Fibroblast of pulmonary artery (primary cell): ENCODE results near the gene LTBP1.
A peak's percentile ranks its signal among the peaks of the same experiment; 100 is the strongest.

Experiments
- DNase-seq: peaks from one replicate; pipeline ENCODE4 v3.0.0-alpha.2; 2010; ENCODE audit warnings: low read depth
- H3K4me3 ChIP-seq: replicated peaks from 2 replicates; pipeline ENCODE4 v1.5.1; 2011; ENCODE audit warnings: low read depth, mild to moderate bottlenecking, control low read depth, low read length, moderate library complexity
- CTCF ChIP-seq: IDR thresholded peaks from 2 replicates; pipeline ENCODE4 v1.5.1; 2011; ENCODE audit warnings: mild to moderate bottlenecking, control low read depth, low read length, inconsistent platforms; ENCODE audit errors: missing control alignments

The LTBP1 gene

GRCh38 chr2:33321236-33321771 lies 374.6 kb downstream of the LTBP1 start:
- no peak overlapping the region for H3K4me3 ChIP-seq
- no peak for TF ChIP-seq CTCF
- peak; percentile 39 for DNase-seq

GRCh38 chr2:33321876-33322483 lies 375.2 kb downstream of the LTBP1 start:
- DNase-seq = peak; percentile 55
- no peak for TF ChIP-seq CTCF
- H3K4me3 ChIP-seq = no peak overlapping the region

GRCh38 chr2:33322612-33323011 lies 375.9 kb downstream of the LTBP1 start:
- no peak for DNase-seq

GRCh38 chr2:33323957-33324356 lies 377.2 kb downstream of the LTBP1 start:
- no peak for TF ChIP-seq CTCF
- no peak overlapping the region for H3K4me3 ChIP-seq
- DNase-seq = no peak

More at GRCh38 chr2:33322612-33323011, 375.9 kb downstream of the LTBP1 start:
- TF ChIP-seq CTCF = no peak
- no peak overlapping the region for H3K4me3 ChIP-seq

- DNase-seq = no peak
- no peak overlapping the region for H3K4me3 ChIP-seq
- no peak for TF ChIP-seq CTCF
Observed at GRCh38 chr2:33326100-33326499, 379.3 kb downstream of the LTBP1 start.

GRCh38 chr2:33333433-33333832 lies 386.7 kb downstream of the LTBP1 start:
- TF ChIP-seq CTCF = no peak
- no peak for DNase-seq
- no peak overlapping the region for H3K4me3 ChIP-seq

- no peak for DNase-seq
- no peak overlapping the region for H3K4me3 ChIP-seq
- TF ChIP-seq CTCF = no peak
Observed at GRCh38 chr2:33334083-33334482, 387.3 kb downstream of the LTBP1 start.
